DND-41 (cell line): ENCODE measurements around the gene SUCLG2.
"Not testable (repeated sequence)": the region's sequence is repeated elsewhere in the genome, so short reads cannot be mapped to it uniquely, and the experiment has no call there.

Experiments used
- ATAC-seq: fragments of 200-7000 bp; cut with Tn5 transposase; 3 replicates; pipeline ENCODE4 v1.9.1; 2021; ENCODE audit warnings: low read depth; ENCODE audit not compliant: insufficient read depth
- DNase-seq: peaks from one replicate; pipeline ENCODE4 v3.0.0-alpha.2; 2020
- H2AFZ ChIP-seq: 2 replicates; pipeline ENCODE4 v1.6.0; 2012; ENCODE audit warnings: low read depth, low read length
- H3K27ac ChIP-seq: 2 replicates; pipeline ENCODE4 v1.5.1; 2012; ENCODE audit warnings: low read length, inconsistent platforms
- H3K27me3 ChIP-seq: fragments of 200-600 bp; sonication (generic); 2 replicates; pipeline ENCODE4 v1.6.0; 2012; ENCODE audit warnings: low read length, mild to moderate bottlenecking, inconsistent platforms; ENCODE audit not compliant: insufficient read depth, poor library complexity
- H3K36me3 ChIP-seq: 2 replicates; pipeline ENCODE4 v1.5.1; 2012; ENCODE audit warnings: low read length, inconsistent platforms; ENCODE audit not compliant: insufficient read depth
- H3K4me1 ChIP-seq: 2 replicates; pipeline ENCODE4 v1.5.1; 2012; ENCODE audit warnings: mild to moderate bottlenecking, low read length; ENCODE audit not compliant: insufficient read depth
- H3K4me2 ChIP-seq: 2 replicates; pipeline ENCODE4 v1.6.0; 2012; ENCODE audit warnings: mild to moderate bottlenecking, moderate library complexity, low read length, inconsistent platforms; ENCODE audit not compliant: insufficient read depth
- H3K4me3 ChIP-seq, 2 experiments: fragments of 200-600 bp in 1 of 2; shearing (Covaris generic) in 1 of 2; 2 replicates each; pipeline ENCODE4 v1.5.1; 2012 to 2016; ENCODE audit warnings: inconsistent platforms in 2 of 2, low read length in 2 of 2, mild to moderate bottlenecking in 2 of 2, low read depth in 1 of 2, moderate library complexity in 1 of 2
- H3K79me2 ChIP-seq: 2 replicates; pipeline ENCODE4 v1.6.0; 2012; ENCODE audit warnings: low read length, inconsistent platforms; ENCODE audit not compliant: insufficient read depth
- H3K9ac ChIP-seq: 2 replicates; pipeline ENCODE4 v1.6.0; 2012; ENCODE audit warnings: low read depth, mild to moderate bottlenecking, inconsistent platforms, low read length, moderate library complexity
- H3K9me3 ChIP-seq: 2 replicates; pipeline ENCODE4 v1.5.1; 2012; ENCODE audit warnings: low read length, moderate library complexity, mild to moderate bottlenecking, inconsistent platforms; ENCODE audit not compliant: insufficient read depth, severe bottlenecking
- H4K20me1 ChIP-seq: 2 replicates; pipeline ENCODE4 v1.6.0; 2012; ENCODE audit warnings: low read length; ENCODE audit not compliant: insufficient read depth
- EZH2 ChIP-seq: IDR thresholded peaks from 3 replicates; pipeline ENCODE4 v1.6.1; 2012; ENCODE audit warnings: borderline replicate concordance, low read depth, mild to moderate bottlenecking, moderate library complexity, low read length, inconsistent platforms; ENCODE audit not compliant: severe bottlenecking
- TF ChIP-seq, protein P1 (sequence below): IDR thresholded peaks from 2 replicates; pipeline ENCODE4 v1.5.1; 2012; ENCODE audit warnings: borderline replicate concordance, low read length, moderate library complexity, mild to moderate bottlenecking; ENCODE audit not compliant: poor library complexity, severe bottlenecking; ENCODE audit errors: extremely low read depth

SUCLG2 gene

DNA sequence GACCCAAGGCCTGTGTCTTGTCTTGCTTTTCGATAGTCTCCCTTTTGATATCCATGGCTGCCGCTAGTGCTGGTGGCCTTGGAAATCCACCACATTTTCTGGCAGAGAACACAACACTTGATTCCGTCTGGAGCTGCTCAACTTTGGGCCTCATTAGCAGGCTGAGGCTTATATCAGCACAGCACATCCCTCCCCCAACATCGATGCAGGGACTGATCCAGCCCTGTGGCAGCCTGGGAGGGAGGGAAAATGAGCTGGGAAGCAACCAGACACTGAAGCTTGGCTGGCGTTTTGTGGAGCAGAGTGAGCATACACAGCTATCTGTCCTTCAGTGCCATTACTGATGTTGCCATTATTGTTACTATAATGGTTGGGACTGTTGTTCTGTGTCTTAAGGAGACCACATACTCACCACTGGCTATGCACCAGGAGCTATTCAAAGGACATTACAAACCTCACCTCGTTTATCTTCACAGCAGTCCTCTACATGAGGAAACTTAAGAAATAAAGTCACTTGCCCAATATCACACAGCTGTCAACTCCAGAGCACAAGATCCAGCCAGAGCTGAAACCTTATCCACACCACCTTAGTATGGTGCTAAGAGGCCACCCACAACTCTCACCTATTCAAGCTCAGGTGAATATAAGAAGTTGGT lies 102.9 kb downstream of the SUCLG2 start:
- Histone ChIP-seq H3K79me2 (no peaks in the 10 kb centered on the region), H3K4me3 (no peak overlapping the region), H2AFZ (no peak overlapping the region), H3K4me1 (no peaks in the 10 kb centered on the region), H4K20me1 (no peaks in the 10 kb centered on the region; the same call in 1 of the 2 replicates), H3K27me3 (no peaks in the 10 kb centered on the region), H3K36me3 (peaks cover 6% of the 10 kb centered on the region; the same call in 1 of the 2 replicates), H3K9me3 (no peaks in the 10 kb centered on the region), H3K9ac (no peak overlapping the region), H3K4me2 (no peak overlapping the region), H3K27ac (no peak overlapping the region)
- DNase-seq (no peak), ATAC-seq (no peak)
- TF ChIP-seq, protein P1, sequence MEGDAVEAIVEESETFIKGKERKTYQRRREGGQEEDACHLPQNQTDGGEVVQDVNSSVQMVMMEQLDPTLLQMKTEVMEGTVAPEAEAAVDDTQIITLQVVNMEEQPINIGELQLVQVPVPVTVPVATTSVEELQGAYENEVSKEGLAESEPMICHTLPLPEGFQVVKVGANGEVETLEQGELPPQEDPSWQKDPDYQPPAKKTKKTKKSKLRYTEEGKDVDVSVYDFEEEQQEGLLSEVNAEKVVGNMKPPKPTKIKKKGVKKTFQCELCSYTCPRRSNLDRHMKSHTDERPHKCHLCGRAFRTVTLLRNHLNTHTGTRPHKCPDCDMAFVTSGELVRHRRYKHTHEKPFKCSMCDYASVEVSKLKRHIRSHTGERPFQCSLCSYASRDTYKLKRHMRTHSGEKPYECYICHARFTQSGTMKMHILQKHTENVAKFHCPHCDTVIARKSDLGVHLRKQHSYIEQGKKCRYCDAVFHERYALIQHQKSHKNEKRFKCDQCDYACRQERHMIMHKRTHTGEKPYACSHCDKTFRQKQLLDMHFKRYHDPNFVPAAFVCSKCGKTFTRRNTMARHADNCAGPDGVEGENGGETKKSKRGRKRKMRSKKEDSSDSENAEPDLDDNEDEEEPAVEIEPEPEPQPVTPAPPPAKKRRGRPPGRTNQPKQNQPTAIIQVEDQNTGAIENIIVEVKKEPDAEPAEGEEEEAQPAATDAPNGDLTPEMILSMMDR, result no peak
- no peak for TF ChIP-seq EZH2

DNA sequence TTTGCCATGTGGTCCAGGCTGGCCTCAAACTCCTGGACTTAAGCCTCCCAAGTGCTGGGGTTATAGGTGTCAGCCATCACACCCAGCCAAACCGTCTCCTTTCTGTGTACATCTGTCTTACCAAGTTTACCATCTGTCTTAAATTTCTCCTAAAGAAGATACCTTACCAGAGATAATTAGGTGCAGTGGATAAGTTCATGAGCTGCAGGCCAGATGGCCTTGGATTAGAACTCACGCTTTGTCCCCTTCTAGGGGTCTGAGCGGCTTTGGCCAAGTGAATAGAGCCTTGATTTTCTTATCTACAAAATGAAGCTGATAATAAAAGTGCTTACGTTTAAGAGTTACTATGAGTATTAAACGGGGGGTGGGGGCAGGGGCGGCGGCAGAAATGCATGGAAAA lies 103.9 kb downstream of the SUCLG2 start:
- Histone ChIP-seq H3K9me3 (no peaks in the 10 kb centered on the region), H3K4me3 (no peak overlapping the region), H3K4me1 (no peaks in the 10 kb centered on the region), H3K4me2 (no peak overlapping the region), H3K36me3 (no peaks in the 10 kb centered on the region), H2AFZ (no peak overlapping the region), H3K27ac (no peak overlapping the region), H3K79me2 (no peaks in the 10 kb centered on the region), H3K27me3 (no peaks in the 10 kb centered on the region), H3K9ac (no peak overlapping the region), H4K20me1 (no peaks in the 10 kb centered on the region; the same call in 1 of the 2 replicates)
- TF ChIP-seq, protein P1, result no peak
- ATAC-seq, result no peak
- DNase-seq, result no peak

DNA sequence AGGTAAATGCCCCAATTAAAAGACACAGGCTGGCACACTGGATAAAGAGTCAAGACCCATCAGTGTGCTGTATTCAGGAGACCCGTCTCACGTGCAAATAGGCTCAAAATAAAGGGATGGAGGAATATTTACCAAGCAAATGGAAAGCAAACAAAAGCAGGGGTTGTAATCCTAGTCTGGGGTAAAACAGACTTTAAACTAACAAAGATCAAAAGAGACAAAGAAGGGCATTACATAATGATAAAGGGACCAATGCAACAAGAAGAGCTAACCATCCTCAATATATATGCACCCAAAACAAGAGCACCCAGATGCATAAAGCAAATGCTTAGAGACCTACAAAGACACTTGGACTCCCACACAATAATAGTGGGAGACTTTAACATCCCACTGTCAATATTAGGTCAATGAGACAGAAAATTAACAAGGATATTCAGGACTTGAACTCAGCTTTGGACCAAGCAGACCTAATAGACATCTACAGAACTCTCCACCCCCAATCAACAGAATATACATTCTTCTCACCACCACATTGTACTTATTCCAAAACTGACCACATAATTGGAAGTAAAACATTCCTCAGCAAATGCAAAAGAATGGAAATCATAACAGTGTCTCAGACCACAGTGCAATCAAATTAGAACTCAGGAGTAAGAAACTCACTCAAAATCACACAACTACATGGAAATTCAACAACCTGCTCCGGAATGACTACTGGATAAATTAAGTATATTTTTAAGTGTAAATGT lies 111.7 kb downstream of the SUCLG2 start:
- not testable (repeated sequence) for H3K4me3 ChIP-seq, H3K4me2 ChIP-seq, H3K9ac ChIP-seq, ATAC-seq, H3K4me1 ChIP-seq, H3K9me3 ChIP-seq, H2AFZ ChIP-seq, H3K27me3 ChIP-seq, DNase-seq, H4K20me1 ChIP-seq, H3K36me3 ChIP-seq, H3K27ac ChIP-seq, H3K79me2 ChIP-seq

DNA sequence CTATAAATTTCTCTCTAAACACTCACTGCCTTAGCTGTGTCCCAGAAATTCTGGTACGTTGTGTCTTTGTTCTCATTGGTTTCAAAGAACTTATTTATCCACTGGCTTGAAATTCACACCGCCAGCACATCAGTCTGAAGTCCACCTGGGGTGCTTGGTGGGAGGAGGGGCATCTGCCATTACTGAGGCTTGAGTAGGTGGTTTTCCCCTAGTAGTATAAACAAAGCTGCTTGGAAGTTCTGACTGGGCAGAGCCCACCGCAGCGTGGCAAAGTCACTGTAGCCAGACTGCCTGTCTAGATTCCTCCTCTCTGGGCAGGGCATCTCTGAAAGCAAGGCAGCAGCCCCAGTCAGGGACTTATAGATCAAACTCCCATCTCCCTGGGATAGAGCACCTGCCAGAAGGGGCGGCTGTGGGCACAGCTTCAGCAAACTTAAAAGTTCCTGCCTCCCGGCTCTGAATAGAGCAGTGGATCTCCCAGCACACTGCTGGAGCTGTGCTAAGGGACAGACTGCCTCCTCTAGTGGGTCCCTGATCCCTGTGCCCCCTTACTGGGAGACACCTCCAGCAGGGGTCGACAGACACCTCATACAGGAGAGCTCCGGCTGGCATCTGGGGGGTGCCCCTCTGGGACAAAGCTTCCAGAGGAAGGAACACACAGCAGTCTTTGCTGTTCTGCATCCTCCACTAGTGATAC lies 114.1 kb downstream of the SUCLG2 start:
- Histone ChIP-seq H3K4me1 (no peaks in the 10 kb centered on the region), H3K9me3 (no peaks in the 10 kb centered on the region), H3K4me2 (no peak overlapping the region), H3K4me3 (no peak overlapping the region), H3K79me2 (no peaks in the 10 kb centered on the region), H3K27me3 (no peaks in the 10 kb centered on the region), H2AFZ (no peak overlapping the region), H3K36me3 (no peaks in the 10 kb centered on the region), H3K9ac (no peak overlapping the region), H4K20me1 (peaks cover 4% of the 10 kb centered on the region; the same call in 1 of the 2 replicates), H3K27ac (no peak overlapping the region)
- DNase-seq, result no peak
- TF ChIP-seq EZH2, result no peak
- TF ChIP-seq, protein P1, result no peak
- no peak for ATAC-seq

DNA sequence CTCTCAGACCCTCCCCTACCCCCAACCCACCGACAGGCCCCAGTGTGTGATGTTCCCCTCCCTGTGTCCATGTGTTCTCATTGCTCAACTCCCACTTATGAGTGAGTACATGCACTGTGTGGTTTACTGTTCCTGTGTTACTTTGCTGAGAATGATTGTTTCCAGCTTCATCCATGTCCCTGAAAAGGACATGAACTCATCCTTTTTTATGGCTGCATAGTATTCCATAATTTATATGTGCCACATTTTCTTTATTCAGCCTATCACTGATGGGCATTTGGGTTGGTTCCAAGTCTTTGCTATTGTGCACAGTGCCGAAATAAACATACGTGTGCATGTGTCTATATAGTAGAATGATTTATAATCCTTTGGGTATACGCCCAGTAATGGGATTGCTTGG lies 117.2 kb downstream of the SUCLG2 start:
- not testable (repeated sequence) for H4K20me1 ChIP-seq, H3K4me1 ChIP-seq, H3K36me3 ChIP-seq, H3K79me2 ChIP-seq, H3K9ac ChIP-seq, H3K9me3 ChIP-seq, H3K4me2 ChIP-seq, H2AFZ ChIP-seq, DNase-seq, H3K4me3 ChIP-seq, H3K27ac ChIP-seq, ATAC-seq, H3K27me3 ChIP-seq
